SIG-M5 (cell line): ENCODE measurements around the gene WDR64.

Source experiments
- DNase-seq: peaks from one replicate; lab custom pipeline; 2025; lab: John Stamatoyannopoulos, UW

Gene WDR64

DNA sequence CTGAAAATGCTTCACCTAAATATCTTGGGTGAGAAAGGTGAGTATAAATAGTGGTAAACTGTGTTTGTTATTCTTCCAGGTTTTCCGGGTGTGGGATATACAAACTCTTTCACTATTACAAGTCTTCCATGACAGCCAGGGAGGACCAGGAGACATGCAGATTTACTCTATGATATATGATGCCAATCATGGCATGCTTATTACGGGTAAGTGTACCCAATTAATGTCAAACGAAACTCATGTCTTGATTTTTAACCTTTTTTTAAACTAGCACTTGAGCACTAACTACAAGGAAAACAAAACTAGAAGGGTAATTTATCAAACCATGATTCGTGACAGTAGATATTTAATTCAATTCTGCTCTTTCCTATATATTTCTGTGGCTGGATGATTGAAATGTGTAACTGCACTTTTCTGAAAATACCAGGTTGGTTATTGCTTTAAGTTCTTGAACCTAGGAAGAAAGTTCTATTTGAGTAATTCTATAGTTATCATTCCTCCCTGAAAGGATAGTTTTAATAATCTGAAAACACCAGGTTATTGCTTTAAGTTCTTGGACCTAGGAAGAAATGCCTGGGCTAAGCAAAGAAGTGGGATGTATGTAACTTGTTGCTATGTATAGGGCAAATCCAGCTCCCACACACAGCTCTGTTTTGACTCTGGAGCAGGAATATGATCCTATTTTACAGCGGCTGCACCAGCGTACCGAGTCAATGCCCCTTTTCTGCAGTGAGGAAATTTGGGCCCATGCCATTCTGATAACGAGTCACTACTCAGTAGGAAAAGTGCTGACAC lies 86.4 kb downstream of the WDR64 start:
- DNase-seq, result no peak

DNA sequence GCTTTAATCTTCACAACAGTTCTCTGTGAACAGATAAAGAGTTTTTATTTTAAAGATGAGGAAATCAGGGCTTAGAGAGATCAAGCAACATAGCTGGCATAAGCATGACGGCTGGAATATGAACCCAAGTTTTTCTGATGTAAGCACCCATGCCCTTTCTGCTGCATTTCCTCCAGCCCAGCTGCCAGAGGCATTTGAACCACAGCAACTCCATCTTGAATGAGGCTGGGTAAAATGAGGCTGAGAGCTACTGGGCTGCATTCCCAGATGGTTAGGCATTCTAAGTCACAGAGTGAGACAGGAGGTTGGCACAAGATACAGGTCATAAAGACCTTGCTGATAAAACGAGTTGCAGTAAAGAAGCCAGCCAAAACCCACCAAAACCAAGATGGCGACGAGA lies 90.0 kb downstream of the WDR64 start:
- no peak for DNase-seq

DNA sequence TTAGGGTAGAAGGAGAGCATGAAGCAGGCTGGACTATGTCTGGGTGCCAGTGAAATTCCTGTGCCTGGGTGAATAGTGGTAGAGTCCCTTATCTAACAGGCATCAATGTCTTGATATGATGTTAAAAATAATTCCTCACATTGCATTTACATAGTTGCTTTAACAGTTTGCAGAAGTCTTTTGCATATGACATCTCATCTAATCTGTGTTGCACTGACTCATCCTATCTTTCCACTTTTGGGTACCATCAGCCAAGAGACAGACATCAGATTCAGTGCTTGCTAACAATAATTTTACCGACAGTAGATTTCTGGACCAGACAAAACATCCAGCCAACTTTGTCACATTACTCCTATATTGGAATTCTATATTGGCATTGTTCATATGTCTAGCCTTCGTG lies 92.5 kb downstream of the WDR64 start:
- DNase-seq, result no peak

DNA sequence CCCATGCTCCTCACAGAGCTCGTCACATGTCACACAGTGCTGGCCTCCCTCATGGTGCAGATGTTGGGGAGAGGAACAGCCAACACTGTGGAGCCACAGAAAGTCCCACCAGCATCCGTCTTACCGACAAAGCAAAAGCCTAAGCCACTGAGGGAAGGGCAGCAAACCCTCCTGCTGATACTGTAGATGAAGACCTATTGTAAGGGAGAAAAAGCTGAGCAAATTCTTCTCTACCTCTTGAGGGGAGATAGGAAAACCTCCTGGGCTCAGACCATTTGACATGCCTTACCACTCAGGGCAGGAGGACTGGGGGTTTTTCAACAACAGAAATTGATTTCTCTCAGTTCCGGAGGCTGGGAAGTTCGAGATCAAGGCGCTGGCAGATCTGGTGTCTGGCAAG lies 95.9 kb downstream of the WDR64 start:
- no peak for DNase-seq

DNA sequence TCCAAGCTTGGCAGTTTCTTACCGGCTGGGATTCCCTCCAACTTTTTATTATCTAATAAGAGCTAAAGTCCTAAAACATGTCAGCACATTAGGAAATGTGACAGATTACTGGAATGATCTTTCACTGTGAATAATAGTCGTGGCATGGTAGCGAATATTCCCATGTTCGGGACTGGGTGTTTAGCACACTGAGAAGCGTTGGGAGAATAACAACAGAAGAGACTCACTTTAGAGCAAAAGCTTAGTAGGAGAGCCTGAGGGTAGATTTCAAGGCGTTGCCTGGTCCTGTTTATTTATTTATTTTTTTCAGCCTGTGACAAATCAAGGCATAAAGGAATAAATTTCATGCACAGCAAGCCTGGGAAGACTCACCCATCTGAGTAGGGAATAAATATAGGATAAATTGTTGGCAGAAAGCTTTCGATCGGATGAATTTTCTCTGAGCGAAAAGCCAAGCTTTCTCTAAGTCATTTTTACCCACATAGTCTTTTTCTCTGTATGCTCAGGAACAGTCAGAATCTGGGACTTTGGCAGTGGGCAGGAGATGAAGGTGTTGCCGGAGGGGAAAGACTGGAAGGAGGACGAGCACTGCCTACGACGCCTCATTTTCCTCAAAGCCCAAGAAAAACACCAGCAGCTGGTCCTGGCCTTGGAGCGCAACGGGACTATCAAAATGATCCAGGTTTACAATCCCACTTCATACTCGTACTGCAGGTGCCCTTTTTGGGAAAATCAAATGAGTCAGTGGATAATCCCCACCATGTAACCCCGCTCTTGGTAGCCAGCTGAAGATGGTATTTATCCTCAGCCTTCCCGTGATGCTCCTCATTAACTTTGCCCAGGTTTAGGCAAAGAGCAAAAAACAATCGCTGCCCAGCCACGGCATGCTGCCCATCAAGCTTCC lies 97.2 kb downstream of the WDR64 start:
- no peak for DNase-seq

DNA sequence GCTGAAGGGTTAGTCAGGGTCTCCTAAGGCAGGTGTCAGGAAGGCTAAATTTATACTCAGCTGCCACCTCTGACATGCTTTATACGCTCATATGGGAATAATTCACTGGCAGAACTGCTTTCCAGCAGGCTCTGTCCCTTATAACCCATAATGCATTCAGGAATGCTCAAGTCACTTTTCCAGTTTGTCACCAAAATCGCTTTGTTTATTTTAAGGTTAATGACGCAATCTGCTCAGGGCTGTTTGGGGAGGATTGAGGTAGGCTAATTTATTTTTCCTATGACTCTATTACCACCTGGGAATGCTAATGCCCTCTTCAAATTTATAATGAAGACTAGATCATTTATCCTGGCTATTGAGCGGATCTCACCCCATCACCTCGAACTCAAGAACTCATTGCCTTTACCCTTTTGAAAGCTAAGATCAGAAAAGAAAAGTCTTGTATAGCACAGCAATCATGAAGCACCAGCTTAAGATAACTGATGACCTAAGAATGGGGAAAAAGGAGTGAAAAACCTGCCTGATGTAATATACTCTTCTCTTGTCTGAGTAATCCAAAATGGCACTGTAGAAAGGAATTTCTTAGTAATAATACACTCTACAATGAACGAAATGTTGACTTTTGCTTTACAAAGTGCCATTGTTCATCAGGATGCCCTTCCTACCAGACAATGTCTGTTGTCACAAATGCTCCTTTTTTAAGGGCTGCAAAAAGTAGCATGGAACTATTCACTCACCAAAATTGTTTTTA lies 98.0 kb downstream of the WDR64 start:
- no peak for DNase-seq

DNA sequence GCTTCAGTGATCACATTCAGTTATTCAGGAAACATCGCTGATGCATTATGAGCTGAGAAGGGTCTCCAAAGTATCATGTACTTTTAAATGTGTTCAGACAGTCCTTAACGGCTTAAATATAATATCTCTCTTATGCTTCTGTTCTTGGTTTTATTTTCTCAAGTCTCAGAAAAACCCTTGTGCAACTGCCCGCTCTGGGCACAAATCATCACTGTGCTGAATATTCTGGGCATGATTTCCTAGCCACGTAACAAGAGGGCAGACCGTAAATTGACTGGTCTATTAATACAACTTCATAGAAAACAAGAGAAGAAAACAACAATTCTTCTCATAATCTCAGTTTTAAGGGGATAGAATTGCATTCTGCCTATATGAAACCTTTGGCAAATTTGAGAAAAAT lies 99.4 kb downstream of the WDR64 start:
- DNase-seq, result no peak

DNA sequence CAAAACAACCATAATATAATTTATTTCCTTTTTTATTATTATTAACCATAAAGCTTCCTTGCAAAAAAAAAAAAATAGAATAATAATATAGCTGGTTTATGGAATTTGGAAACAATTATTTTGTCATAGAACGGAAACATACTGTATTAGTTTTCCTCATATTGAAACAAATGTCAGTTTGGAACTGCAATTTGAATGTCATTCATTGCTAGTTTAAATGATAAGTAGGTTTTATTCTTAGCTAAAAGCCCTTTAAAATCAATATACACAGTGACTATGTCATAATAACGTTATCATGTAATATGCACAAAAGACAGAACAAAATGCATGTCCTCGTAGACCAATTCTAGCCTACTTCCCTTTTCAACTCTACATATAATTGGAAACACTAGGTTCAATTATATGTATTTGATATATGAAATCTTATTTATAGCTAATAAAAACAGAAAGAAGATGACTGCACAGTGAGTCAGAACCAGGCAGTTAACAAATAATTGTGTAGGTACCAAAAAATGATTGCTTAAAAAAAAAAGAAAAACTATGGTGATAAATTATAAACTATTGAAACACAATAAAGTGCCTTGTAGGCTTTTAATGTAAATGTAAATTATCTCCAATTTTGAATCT lies 110.7 kb downstream of the WDR64 start:
- DNase-seq, result no peak

DNA sequence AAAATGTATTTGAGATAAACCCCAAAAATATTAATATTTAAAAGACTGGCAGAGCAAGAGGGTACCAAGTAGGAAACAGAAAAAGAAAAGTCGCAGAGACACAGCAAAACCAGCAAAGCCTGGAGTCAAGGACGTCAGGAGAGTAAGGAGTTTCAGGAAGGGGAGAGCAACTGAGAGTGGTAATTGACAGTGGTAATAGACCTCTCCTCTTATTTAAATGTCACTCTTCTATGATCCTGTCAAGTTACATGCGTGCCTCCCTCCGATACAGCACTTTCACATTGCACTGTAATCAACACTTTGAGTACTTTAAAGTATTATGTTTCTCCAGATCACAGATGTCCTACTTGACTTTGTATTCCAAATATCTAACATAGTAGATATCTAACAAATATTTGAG lies 113.3 kb downstream of the WDR64 start:
- no peak for DNase-seq

DNA sequence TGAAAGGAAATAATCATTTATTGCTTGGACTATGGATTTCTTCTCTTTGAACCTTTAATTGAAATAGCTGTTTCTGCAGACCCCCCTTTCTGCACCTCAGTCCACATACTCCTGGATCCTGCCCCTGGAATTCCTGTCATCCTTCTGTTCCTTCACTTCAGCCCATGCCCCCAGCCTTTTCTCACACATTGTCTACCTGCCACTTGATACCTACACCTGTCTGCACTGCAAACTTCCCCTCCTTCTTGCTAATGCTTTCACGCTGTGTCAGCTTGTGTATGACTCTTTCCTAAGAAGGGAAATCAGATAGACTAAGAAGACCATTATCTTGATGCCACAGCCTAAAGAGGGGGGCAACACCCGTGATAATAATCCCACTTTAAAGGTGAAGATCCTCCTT lies 115.7 kb downstream of the WDR64 start:
- no peak for DNase-seq

DNA sequence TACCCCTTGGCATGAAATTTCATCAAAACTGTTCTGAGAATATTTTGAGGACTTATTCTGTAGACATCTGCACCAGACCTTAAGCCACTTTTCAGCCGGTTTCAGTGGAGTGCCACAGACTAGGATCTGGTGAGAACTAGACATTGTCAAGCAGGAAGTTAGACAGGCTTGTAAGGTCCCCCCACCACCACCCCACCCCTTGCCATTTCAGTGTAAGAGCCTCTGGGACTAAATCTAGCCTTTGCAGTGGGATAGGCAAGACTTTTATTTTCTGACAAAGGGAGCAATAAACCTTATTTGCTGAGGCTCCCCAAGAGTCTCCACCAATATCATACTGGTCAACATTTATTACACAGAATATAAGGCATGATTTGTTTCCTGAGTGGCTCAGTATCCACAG lies 118.0 kb downstream of the WDR64 start:
- DNase-seq, result no peak

DNA sequence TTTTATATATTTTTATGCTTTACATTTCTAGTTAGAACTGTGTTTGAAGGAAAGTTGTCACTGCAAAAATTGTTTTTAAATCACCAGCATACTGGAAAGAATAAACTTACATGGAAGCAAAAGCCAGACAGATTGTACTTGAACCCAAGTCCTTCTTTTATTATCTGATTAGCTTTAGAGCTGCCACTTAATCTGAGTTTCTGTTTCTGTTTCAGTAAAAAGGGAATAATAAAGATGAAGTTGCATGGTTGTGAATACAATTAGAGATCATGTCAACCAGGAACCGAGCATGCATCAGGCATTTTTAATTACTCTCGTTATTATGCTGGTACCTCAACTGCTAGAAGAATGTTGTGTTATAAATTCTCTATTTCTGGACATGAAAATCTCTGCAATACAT lies 119.0 kb downstream of the WDR64 start:
- DNase-seq, result no peak

DNA sequence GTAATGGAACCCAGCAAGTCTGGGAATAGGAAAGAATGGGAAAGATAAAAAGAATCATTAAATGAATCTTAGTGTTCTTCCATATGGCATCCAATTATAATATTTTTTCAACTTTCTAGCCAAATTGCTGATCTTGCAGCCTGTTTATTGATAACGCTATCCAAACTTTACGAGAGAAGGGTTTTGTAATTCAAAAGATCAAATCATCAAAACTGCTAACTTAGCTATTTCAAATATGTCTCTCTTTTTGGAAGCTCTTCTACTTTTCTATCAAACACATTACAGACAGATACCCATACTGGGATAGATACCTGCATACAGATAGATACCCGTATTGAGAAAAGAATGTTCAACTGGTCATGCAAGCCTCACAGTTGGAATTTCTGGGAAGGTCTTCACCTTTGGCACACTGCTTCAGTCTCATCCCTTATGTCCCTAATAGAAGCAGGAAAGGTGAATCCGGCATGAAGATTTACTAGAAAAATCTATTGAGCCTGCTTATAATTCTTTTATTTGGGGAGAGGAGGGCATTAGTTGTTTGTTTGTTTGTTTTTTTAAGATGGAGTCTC lies 120.9 kb downstream of the WDR64 start:
- no peak for DNase-seq

DNA sequence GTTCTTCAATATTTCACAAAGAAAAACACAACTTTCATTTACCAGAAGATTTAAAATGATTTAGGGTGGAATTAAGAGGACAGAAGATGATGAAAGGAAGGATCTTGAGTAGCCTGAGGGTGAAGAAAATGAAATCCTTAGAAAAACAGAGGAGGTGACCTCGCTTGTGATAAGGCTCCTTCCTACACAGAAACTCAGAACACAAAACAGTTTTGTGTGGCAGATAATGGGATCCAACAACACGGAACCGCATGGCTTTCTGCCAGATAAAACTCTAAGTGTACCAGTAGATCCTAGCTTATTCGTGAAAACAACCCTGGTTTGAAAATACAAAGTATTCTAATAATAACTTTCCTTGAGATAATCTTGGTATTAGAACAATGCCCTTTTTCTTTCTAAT lies 121.9 kb downstream of the WDR64 start:
- DNase-seq, result no peak

DNA sequence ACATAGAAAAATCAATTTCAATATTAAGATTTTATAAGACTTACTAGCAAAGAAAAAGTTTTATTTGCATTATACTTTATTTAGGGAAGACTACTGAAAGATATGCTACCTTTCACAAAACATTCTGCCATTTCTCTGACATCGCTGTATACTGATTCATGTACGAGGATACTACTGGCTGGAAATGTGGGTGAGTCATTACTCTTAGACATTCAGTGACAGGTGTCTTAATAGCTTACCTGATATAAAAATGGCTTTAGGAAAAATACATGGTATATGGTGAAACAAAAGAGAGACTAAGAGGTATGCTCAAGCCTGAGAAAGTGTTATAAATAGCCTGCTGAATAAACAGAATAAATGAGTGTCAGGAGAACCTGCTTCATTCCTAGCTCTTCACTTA lies 122.9 kb downstream of the WDR64 start:
- no peak for DNase-seq

DNA sequence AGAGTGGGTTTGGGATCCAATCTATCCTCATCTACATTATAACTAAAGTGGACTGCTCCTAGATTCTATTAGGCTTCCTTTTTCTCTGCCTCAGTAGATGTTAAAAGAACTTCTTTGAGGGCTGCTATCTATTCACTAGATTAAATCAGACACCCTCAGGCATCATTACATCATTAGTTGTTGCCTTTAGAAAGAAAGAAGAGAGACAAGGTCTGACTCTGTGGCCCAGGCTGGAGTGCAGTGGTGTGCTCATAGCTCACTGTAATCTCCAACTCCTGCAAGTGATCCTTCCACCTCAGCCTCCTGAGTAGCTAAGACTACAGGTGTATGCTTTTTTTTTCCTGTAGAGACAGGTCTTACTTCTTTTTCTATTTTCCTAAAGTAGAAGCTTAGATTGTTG lies 124.8 kb downstream of the WDR64 start:
- no peak for DNase-seq

DNA sequence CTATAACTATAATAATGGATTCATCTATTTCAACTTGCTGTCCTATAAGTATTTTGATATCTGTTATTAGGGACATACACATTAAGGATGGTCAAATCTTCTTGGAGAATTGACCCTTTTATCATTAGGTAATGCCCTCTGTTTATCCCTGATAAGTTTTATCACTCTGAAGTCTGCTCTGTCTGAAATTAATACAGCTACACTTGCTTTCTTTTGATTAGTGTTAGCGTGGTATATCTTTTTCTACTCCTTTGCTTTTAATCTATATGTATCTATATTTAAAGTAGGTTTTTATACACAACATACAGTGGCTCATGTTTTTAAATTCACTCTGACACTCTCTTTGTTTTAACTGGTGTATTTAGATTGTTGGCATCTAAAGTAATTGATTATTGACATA lies 126.0 kb downstream of the WDR64 start:
- DNase-seq, result no peak

DNA sequence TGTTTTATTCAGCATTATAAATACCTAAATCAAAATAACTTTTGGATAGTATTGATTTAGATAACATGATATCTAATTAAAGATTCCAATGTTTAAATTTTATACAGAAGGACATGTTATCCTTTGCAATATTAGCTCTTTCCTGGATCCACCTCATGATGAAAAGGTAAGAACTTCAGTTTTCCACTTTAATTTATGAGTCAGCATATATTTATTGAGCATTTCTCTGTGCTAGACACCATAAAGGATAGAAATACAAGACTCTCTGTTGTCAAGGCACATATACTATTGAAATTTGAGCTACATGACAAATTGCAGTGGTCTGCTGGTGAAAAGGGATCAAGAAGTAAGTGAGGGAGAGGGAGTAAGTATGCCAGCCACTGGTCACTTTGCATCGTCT lies 127.8 kb downstream of the WDR64 start:
- DNase-seq, result no peak

DNA sequence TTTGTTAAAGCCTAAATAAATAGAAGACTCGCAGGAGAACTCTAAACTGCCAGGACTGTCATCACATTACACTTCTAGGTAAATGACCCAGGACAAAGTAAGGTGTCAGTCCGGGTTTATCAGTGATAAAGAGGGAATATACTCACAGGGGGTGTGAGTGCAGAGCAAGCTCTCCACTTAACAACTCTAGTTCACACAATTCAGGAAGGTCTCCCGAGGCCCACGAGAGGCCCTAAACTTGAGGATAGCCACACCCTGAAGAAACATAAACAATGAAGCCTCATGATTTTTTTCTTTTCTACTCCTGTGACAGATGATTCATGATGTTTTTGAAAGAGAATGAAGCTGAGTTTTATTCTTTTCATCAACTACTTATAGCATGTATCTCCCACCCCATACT lies 130.3 kb downstream of the WDR64 start:
- DNase-seq, result no peak

DNA sequence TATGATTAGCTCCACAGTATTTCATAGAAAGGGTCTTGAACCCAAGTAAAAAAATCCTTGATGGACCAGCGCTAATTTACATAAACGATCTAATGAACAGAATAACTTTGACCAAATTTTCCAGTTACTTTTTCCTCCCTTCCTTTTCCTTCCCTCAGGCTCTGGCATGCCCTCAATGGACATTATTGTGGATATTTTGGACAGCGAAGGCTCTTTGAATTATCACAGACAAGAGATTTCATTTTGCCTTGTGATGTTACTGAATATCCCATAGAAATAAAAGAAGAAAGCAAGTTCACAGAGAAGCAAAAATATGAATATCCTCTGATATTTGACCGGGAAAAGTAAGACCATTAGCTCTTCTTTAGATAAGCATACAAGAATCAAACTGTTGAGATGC lies 135.6 kb downstream of the WDR64 start:
- no peak for DNase-seq

DNA sequence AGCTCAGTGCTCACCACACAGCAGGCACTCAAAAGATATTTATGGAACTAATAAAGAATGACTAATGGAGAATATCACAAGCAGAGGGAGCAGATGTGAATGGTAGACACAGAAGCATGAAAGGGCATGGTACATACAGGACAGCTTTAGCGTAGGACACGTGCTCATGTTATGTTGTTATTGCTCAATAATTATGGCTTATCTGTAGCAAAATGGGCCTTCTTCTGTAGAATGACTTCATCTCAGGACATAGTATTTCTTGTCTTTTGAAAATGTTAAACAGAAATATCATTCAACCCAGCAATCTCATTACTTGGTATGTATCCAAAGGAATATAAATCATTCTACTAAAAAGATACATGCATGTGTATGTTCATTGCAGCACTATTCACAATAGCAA lies 137.0 kb downstream of the WDR64 start:
- DNase-seq, result no peak

DNA sequence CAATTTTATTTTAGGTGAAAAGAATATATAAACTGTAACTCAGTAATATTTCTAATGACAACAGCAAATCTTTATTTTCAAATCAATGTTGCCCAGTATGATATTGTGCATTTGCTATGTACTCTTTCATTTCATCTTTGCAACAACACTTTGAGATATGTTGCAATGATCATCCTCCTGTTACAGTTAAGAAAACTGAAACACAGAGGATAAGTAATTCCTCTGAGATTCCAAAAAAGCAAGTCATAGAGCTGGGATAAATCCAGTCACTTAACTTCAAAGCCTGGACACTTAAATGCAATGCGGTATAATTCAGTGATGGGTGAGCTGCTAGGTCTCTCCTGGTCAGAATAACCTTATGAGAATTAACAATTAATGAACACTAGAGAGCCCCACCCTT lies 147.3 kb downstream of the WDR64 start:
- no peak for DNase-seq
